Activated naive CD4-positive, alpha-beta T cell treated with anti-CD3 and anti-CD28 coated beads, Interleukin-2, amount 10 ng/mL, durations not matched to agents 7 days and 5 days (primary cell): Measurements from ENCODE around the gene MTCL1.

Experiments
- CTCF ChIA-PET: fragments of 350-600 bp; sonication (Branson Sonifier 250); formaldehyde crosslinking; loops from one replicate; lab custom pipeline; 2021; ENCODE audit warnings: antibody characterized with exemption; lab: Charles Lee
- DNase-seq: peaks from one replicate; pipeline ENCODE4 v3.0.0-alpha.2; 2020
- H3K27ac Mint-ChIP-seq: one replicate; pipeline ENCODE4 v1.8.0; 2021; ENCODE audit warnings: mild to moderate bottlenecking, moderate library complexity, mixed read lengths
- H3K27me3 Mint-ChIP-seq: one replicate; pipeline ENCODE4 v1.8.0; 2021; ENCODE audit warnings: mild to moderate bottlenecking, mixed read lengths
- H3K36me3 Mint-ChIP-seq: one replicate; pipeline ENCODE4 v1.8.0; 2021; ENCODE audit warnings: mixed read lengths
- H3K4me1 Mint-ChIP-seq: one replicate; pipeline ENCODE4 v1.8.0; 2021; ENCODE audit warnings: mixed read lengths
- H3K4me3 Mint-ChIP-seq: one replicate; pipeline ENCODE4 v1.8.0; 2021; ENCODE audit warnings: mild to moderate bottlenecking, moderate library complexity, mixed read lengths
- H3K9me3 Mint-ChIP-seq: one replicate; pipeline ENCODE4 v1.8.0; 2021; ENCODE audit warnings: mixed read lengths

Gene MTCL1

DNA sequence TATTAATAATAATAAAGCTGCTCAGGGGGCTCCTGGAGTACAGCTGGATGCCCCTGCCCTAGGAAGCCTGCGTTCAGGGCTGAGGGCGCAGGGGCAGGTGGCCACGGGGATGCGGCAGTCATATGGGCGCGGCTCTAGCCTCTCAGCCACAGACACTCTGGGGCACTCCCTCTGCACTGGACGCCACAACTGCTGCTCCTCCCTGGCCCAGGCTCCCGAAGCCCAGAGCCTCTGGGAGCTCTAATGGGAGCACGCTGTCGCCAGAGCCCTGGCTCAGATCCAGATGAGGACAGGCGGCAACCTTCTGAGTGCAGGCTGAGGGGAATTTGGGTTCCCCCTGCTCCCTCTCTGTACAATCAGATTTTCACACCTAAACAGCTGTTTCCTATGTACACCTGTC lies 93.6 kb downstream of the MTCL1 start:
- H3K4me1 Mint-ChIP-seq: peaks cover 7% of the 10 kb centered on the region
- H3K27ac Mint-ChIP-seq: no peak overlapping the region
- no peak overlapping the region for H3K4me3 Mint-ChIP-seq
- no peaks in the 10 kb centered on the region for H3K36me3 Mint-ChIP-seq
- H3K27me3 Mint-ChIP-seq: peaks cover 31% of the 10 kb centered on the region
- CTCF ChIA-PET: no interaction called here
- no peak for DNase-seq
- H3K9me3 Mint-ChIP-seq: no peaks in the 10 kb centered on the region

DNA sequence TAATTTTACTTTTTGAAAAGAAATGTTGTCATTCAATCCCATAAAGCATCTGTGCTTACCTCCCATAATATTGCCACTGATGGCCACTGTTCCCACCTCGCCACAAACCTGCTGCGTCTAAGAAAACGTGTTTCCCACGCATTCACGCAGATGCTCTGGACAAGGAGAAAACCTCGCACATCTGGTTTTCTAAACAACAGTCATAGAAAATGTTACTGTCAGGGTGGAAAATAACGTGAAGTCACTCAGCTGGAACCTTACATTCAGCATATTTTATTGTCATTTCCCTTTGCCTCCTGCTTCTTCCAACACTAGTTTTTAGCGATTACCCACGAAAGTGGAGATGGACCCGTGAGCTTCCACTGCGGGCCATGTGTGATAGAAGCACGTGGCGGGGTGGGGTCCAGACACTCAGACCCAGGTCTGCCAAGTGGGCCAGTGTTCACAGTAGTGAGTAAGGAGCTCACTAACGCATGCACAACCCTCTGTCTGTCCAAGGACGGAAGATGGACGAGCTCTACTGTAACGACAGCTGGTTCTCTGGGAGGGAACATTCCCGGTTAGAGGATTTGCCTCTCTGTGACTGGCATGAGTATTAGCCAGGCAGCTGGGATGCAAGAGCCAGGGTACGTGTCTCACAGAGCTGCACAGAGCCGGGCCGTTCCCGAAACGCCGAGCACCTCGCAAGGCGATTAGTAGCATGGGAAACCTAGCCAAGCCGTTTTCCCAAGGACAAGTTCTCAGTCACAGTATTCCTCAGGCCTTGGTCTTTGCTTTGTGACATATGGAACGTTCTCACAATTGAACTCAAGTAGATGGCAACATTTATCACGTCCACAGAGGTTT lies 94.5 kb downstream of the MTCL1 start:
- CTCF ChIA-PET: no interaction called here
- Mint-ChIP-seq H3K4me3 (no peak overlapping the region), H3K9me3 (no peaks in the 10 kb centered on the region), H3K36me3 (no peaks in the 10 kb centered on the region), H3K27ac (no peak overlapping the region), H3K4me1 (peaks cover 7% of the 10 kb centered on the region), H3K27me3 (peaks cover 27% of the 10 kb centered on the region)
- no peak for DNase-seq

DNA sequence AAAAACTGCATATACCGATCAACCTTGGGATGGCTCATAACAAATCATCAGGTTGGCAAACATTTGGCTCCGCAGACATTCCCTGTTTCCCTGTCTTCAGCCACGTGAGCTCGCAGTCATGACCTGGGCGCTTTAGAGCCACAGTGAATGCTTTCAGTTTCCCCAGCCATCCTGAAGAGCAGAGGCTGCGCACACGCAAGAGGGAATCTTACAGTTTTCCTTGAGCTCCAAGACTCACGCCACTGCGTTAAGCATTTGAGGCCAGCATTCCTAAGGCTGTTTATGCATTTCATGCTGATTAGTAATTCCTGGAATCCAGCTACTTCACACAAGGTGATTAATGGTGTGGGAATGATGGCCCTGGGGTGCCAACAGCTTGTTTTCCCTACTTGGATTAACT lies 95.1 kb downstream of the MTCL1 start:
- no peak overlapping the region for H3K4me3 Mint-ChIP-seq
- CTCF ChIA-PET: no interaction called here
- H3K36me3 Mint-ChIP-seq: no peaks in the 10 kb centered on the region
- H3K27ac Mint-ChIP-seq: no peak overlapping the region
- H3K9me3 Mint-ChIP-seq: no peaks in the 10 kb centered on the region
- peaks cover 27% of the 10 kb centered on the region for H3K27me3 Mint-ChIP-seq
- DNase-seq: no peak
- H3K4me1 Mint-ChIP-seq: peaks cover 7% of the 10 kb centered on the region

DNA sequence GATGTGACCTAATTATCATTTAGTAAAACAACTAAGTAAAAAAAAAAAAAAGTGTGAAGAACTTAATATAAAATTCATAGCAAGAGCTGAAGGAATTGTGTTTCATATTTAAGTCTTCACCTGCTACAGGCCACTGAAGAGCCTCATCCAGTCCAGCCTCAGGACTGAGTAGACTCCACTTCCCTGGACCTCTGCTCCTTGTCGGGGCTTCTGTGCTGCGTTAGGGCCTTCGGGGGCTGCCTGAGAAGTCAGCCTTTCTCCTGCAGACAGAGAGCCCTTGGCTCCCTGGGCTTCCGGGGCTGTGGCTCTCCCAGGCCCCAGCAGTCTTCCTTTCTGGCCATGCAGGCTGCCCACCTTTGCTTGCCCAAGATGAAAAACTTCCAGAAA lies 95.5 kb downstream of the MTCL1 start:
- no peak overlapping the region for H3K4me3 Mint-ChIP-seq
- no peaks in the 10 kb centered on the region for H3K36me3 Mint-ChIP-seq
- no peaks in the 10 kb centered on the region for H3K9me3 Mint-ChIP-seq
- no peak for DNase-seq
- H3K4me1 Mint-ChIP-seq: peaks cover 4% of the 10 kb centered on the region
- no peak overlapping the region for H3K27ac Mint-ChIP-seq
- peaks cover 22% of the 10 kb centered on the region for H3K27me3 Mint-ChIP-seq
- CTCF ChIA-PET: no interaction called here

DNA sequence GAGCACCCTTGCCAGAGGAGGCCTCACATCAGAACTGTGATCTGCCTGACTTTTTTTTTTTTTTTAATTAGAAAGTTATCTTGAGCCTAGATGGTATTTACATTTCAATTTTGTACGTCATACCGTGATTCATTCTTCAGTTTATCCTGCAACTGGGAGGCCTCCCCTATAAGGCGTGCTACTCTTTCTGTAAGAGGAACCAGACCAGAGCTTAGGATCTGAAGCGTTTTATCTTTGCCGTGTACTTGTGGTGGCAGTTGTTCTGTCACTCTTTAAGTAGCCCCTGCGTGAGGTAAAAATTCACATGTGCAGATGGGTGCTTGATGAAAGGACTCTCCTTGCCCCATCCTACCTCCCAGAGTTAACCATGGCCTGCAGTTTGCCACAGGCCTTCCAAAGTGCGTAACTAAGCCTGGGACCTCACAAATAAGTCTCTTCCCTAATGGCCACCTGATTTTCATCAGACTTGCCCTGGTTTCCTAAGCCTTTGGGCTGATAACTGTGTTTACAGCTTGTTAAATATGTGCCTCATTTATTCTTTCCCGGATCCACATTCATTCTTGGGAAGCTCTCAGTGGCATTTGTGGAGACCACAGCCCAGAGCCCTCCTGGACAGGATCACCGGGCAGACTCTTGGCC lies 96.0 kb downstream of the MTCL1 start:
- Mint-ChIP-seq H3K27ac (no peak overlapping the region), H3K27me3 (peaks cover 19% of the 10 kb centered on the region), H3K4me1 (no peaks in the 10 kb centered on the region), H3K36me3 (no peaks in the 10 kb centered on the region), H3K9me3 (no peaks in the 10 kb centered on the region), H3K4me3 (no peak overlapping the region)
- CTCF ChIA-PET: interaction anchor here (0.7 kb wide), 1 partner anchor 93 kb away, joined by 3 read pairs; no protein-coding TSS in a partner anchor
- no peak for DNase-seq

DNA sequence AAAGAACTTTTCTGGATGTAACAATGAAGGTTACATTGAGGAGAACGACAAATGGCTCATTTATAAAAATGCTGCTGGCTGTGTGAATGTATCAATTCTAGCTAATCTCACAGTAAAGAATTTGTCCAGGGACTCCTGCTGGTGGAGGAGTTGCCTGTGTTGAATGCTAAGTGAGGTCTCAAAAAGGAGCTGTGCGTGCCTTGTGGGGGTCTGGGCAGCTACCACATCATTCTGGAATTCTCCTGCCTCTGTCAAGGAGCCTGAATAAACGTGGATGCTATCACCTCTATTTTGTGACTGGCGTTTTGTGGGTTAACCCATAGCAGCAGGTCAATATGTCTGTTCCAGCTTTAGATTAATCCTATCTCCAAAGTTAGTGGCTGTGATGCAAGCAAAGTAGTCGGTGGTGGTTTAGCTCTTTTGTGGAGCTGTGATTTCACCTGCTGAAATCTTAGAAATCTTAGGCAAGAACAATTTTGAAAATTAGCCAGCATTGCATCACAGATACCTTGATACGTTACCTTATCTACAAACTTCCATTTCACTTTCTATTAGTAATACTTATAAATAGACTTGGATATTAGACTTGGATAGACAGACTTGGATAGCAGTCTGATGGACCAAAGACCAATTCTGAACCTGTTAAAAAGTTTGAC lies 96.8 kb downstream of the MTCL1 start:
- H3K4me3 Mint-ChIP-seq: no peak overlapping the region
- no peak overlapping the region for H3K27ac Mint-ChIP-seq
- H3K4me1 Mint-ChIP-seq: peaks cover 4% of the 10 kb centered on the region
- H3K27me3 Mint-ChIP-seq: peaks cover 27% of the 10 kb centered on the region
- no peaks in the 10 kb centered on the region for H3K9me3 Mint-ChIP-seq
- DNase-seq: no peak
- CTCF ChIA-PET: interaction anchor here (0.8 kb wide), 1 partner anchor 10 kb away, joined by 3 read pairs; no protein-coding TSS in a partner anchor
- H3K36me3 Mint-ChIP-seq: no peaks in the 10 kb centered on the region

DNA sequence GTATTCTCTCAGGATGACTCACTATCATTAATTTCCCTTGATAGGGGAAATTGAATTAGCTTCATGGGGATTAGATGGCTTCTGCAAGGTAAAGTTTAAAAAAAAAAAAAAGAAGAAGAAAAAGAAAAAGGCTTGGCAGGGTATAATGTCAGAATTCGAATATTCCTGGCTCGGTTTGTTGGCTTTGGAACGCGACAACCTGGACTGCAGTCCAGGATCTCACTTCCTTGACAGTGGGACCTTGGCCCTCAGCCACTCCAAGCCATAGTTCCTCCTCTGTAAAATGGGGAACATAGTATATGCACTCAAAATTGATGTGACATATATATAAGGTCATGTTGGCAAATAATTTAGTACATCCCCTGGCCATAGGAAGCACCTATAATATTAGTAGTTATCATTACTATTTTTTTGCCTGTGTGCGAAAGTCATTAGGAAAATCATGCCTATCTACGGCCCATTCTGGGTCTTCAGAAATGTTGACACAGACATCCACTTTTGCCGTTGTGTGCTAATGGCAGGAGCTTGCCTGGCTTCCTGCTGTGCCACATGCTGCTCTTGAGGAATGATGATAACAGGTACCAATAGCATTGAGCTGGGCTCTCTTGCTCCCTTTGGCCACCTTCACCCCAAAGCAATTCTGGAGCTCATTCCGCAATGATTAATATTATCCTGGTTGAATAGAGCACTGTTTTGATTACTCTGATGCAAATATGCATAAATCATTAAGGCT lies 97.9 kb downstream of the MTCL1 start:
- Mint-ChIP-seq H3K36me3 (no peaks in the 10 kb centered on the region), H3K27ac (no peak overlapping the region), H3K4me3 (no peak overlapping the region), H3K27me3 (peaks cover 23% of the 10 kb centered on the region), H3K4me1 (peaks cover 12% of the 10 kb centered on the region), H3K9me3 (no peaks in the 10 kb centered on the region)
- CTCF ChIA-PET: interaction anchor here (0.8 kb wide), 1 partner anchor 9 kb away, joined by 3 read pairs; no protein-coding TSS in a partner anchor
- no peak for DNase-seq

DNA sequence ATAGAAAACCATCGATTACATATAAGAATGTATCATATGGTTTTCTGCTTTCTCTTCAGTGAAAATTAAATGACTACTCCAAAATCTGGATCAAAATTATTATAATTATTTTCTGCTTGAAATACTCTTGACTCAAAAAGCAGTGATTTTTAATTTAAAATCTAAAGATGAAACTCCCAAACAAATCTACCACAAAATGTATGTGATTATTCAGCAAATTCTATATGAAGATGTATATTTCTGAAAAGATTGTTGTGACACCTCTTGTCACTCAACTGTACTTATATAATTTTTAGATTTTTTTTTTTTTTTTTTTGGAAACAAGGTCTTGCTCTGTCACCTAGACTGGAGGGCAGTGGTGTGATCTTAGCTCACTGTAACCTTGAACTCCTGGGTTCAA lies 98.6 kb downstream of the MTCL1 start:
- CTCF ChIA-PET: no interaction called here
- no peaks in the 10 kb centered on the region for H3K36me3 Mint-ChIP-seq
- H3K27ac Mint-ChIP-seq: no peak overlapping the region
- peaks cover 27% of the 10 kb centered on the region for H3K27me3 Mint-ChIP-seq
- H3K9me3 Mint-ChIP-seq: no peaks in the 10 kb centered on the region
- no peak overlapping the region for H3K4me3 Mint-ChIP-seq
- peaks cover 12% of the 10 kb centered on the region for H3K4me1 Mint-ChIP-seq
- DNase-seq: no peak

DNA sequence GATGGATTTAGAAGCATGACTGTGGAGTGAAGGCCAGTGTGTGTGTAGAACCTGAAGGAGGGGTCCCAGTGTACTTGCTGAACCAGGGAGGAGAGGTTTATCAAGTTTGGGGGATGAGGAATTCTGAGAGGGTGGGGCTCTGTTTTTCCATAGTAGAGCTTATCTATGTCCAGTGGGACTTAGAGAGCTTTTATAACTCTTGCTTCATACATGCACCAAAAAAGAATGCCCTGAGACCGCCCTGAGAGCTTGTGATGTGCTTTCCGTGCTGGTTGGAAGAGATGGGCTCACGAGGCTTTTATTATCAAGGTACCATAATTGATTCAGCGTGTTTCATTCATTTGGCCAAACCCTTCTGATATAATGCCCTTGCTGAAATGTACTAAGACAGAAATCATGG lies 100.2 kb downstream of the MTCL1 start:
- H3K9me3 Mint-ChIP-seq: no peaks in the 10 kb centered on the region
- H3K36me3 Mint-ChIP-seq: no peaks in the 10 kb centered on the region
- CTCF ChIA-PET: no interaction called here
- H3K4me1 Mint-ChIP-seq: peaks cover 12% of the 10 kb centered on the region
- no peak overlapping the region for H3K4me3 Mint-ChIP-seq
- H3K27ac Mint-ChIP-seq: no peak overlapping the region
- DNase-seq: no peak
- peaks cover 39% of the 10 kb centered on the region for H3K27me3 Mint-ChIP-seq

DNA sequence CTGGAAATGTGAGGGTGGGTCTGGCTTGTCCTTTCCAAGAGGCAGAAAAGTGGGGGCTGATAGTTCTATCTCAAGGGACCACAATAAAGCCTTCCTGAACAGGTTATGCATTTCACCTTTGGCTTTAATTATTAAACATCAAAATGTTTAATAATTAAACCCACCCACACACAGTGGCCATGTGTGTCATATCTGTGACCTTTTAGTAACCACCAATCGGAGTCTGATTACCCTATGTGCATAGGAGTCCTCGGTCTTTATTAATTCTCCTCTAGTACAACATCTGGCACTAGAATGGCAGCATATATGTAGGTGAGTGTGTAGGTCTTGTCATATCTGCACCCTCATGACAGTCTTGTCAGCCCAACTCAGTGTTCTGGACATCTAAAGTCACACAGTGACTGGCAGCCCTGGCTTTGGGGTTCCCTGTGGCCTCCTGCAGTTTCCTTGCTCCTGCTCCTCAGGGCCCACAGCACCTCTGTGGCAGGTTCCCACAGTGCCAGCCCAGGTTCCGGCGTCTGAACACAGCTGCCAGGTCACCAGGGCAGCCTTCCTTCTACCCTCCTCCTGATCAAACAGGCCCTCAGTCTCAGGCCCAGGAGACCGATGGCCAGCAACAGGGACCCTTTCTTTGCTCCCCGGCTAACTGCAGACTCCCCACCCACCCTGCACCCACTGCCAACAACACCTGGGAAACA lies 100.9 kb downstream of the MTCL1 start:
- Mint-ChIP-seq H3K4me1 (peaks cover 18% of the 10 kb centered on the region), H3K36me3 (no peaks in the 10 kb centered on the region)
- CTCF ChIA-PET: no interaction called here

DNA sequence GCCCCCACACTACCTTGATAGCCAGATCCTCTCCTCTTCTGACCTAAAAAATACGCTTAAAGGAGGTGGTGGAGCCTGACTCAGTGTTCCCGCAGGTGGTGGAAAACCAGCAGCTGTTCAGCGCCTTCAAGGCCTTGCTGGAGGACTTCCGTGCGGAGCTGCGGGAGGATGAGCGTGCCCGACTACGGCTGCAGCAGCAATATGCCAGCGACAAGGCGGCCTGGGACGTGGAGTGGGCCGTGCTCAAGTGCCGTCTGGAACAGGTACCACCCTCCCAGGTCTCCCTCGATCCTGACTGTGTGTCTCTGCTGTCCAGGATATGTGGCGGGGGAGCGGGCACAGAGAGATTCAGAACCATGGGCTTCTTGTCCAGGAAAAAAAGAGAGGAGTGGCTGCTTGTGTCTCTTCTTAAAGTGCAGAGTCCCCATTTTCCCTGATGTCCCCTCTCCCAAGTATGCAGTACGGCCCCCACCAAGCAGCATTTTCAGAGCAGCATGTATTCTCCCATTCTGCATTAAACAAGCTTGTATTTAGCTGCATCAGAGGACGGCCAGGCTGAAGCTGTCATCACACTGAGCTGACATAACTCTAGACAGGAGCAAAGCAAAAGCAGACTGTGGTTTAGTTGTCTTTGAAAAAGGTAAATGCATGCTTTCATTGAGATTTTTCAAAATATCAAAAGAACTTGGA lies 101.6 kb downstream of the MTCL1 start:
- no peak overlapping the region for H3K27ac Mint-ChIP-seq
- peaks cover 33% of the 10 kb centered on the region for H3K27me3 Mint-ChIP-seq
- no peak overlapping the region for H3K4me3 Mint-ChIP-seq
- DNase-seq: no peak
- H3K9me3 Mint-ChIP-seq: no peaks in the 10 kb centered on the region
- no peaks in the 10 kb centered on the region for H3K36me3 Mint-ChIP-seq
- CTCF ChIA-PET: no interaction called here
- H3K4me1 Mint-ChIP-seq: peaks cover 18% of the 10 kb centered on the region

More for the DNA sequence above, 100.9 kb downstream of the MTCL1 start:
- Mint-ChIP-seq H3K27me3 (peaks cover 39% of the 10 kb centered on the region), H3K4me3 (no peak overlapping the region), H3K27ac (no peak overlapping the region), H3K9me3 (no peaks in the 10 kb centered on the region)
- no peak for DNase-seq

DNA sequence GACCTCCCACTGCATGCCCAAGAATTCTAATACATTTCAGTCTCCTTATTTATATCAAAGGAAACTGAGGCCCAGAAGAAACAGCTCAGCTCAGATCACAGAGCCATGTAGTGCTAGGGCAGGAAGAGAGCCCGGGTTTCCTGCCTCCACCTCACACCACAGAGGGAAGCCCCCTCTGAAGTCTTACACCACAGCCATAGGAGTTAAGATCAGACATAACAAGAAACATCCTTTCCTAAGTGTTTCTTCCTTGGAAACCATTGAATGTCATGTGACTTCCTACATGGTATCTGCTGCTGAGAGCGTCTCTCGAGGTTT lies 102.1 kb downstream of the MTCL1 start:
- H3K4me3 Mint-ChIP-seq: no peak overlapping the region
- no peaks in the 10 kb centered on the region for H3K9me3 Mint-ChIP-seq
- CTCF ChIA-PET: interaction anchor here (0.9 kb wide), 1 partner anchor 19 kb away, joined by 3 read pairs; no protein-coding TSS in a partner anchor
- H3K4me1 Mint-ChIP-seq: peaks cover 18% of the 10 kb centered on the region
- DNase-seq: no peak
- H3K36me3 Mint-ChIP-seq: no peaks in the 10 kb centered on the region
- H3K27ac Mint-ChIP-seq: no peak overlapping the region
- H3K27me3 Mint-ChIP-seq: peaks cover 33% of the 10 kb centered on the region

DNA sequence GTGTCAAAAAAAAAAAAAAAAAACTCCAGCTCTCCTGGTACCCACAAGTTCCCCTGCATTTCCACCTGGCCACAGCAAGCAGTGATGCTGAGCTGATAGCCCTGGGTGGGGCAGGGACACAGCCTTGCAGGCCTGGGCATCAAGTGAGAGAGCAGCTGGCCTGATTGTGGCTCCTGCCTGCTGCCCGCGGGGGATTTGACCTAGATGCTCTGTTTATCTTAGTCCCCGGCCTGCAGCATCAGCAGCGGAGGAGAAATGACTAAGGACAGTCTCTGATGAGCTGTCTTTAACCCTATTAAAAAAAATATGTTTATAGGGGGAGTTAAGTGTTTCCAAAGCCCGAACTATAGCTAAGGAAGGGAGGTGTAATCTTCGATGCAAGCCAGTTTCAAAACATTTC lies 102.6 kb downstream of the MTCL1 start:
- peaks cover 37% of the 10 kb centered on the region for H3K27me3 Mint-ChIP-seq
- no peak for DNase-seq
- no peaks in the 10 kb centered on the region for H3K36me3 Mint-ChIP-seq
- CTCF ChIA-PET: interaction anchor here (0.9 kb wide), 1 partner anchor 20 kb away, joined by 3 read pairs; no protein-coding TSS in a partner anchor
- peaks cover 18% of the 10 kb centered on the region for H3K4me1 Mint-ChIP-seq
- H3K9me3 Mint-ChIP-seq: no peaks in the 10 kb centered on the region
- H3K27ac Mint-ChIP-seq: no peak overlapping the region
- no peak overlapping the region for H3K4me3 Mint-ChIP-seq
